Endodermal cell (in vitro differentiated cells): ENCODE results near the gene TMEM86B. TPM values are rescaled to one million over a fixed set of nuclear protein-coding genes. Genes with fewer than 3 reads are reported as not detected.

Experiments
- DNase-seq: peaks from one replicate; pipeline ENCODE4 v3.0.0-alpha.2; 2017
- H3K27ac ChIP-seq: 2 replicates; pipeline ENCODE4 v1.5.1; 2013; ENCODE audit warnings: mild to moderate bottlenecking, low read depth, low read length, moderate library complexity
- H3K27me3 ChIP-seq: 2 replicates; pipeline ENCODE4 v1.6.1; 2013; ENCODE audit warnings: mild to moderate bottlenecking, low read length, moderate library complexity; ENCODE audit not compliant: insufficient read depth, control insufficient read depth, poor library complexity, severe bottlenecking
- H3K36me3 ChIP-seq: 2 replicates; pipeline ENCODE4 v1.7.0; 2013; ENCODE audit warnings: mild to moderate bottlenecking, low read length, moderate library complexity; ENCODE audit not compliant: control insufficient read depth, insufficient read depth
- H3K4me1 ChIP-seq: one replicate; pipeline ENCODE4 v1.7.0; 2013; ENCODE audit warnings: low read length; ENCODE audit not compliant: control insufficient read depth, insufficient read depth
- H3K4me3 ChIP-seq: 2 replicates; pipeline ENCODE4 v1.5.1; 2013; ENCODE audit warnings: mild to moderate bottlenecking, low read length, moderate library complexity
- H3K9ac ChIP-seq: 2 replicates; pipeline ENCODE4 v1.6.1; 2013; ENCODE audit warnings: mild to moderate bottlenecking, low read length, moderate library complexity; ENCODE audit not compliant: poor library complexity, severe bottlenecking; ENCODE audit errors: extremely low read depth
- H3K9me3 ChIP-seq: 2 replicates; pipeline ENCODE4 v1.6.1; 2013; ENCODE audit warnings: mild to moderate bottlenecking, low read length, moderate library complexity; ENCODE audit not compliant: control insufficient read depth
- H3K27ac Mint-ChIP-seq: 2 replicates; pipeline ENCODE4 v1.8.0; 2020; ENCODE audit warnings: mixed read lengths
- H3K27me3 Mint-ChIP-seq: 2 replicates; pipeline ENCODE4 v1.8.0; 2021; ENCODE audit warnings: mild to moderate bottlenecking, mixed read lengths; ENCODE audit not compliant: insufficient read depth
- H3K36me3 Mint-ChIP-seq: 2 replicates; pipeline ENCODE4 v1.8.0; 2020; ENCODE audit warnings: low read depth, mixed read lengths
- H3K4me1 Mint-ChIP-seq: 2 replicates; pipeline ENCODE4 v1.8.0; 2020; ENCODE audit warnings: mixed read lengths
- H3K4me3 Mint-ChIP-seq: 2 replicates; pipeline ENCODE4 v1.8.0; 2020; ENCODE audit warnings: mild to moderate bottlenecking, moderate library complexity, mixed read lengths
- H3K9me3 Mint-ChIP-seq: 2 replicates; pipeline ENCODE4 v1.8.0; 2020; ENCODE audit warnings: mild to moderate bottlenecking, mixed read lengths
- CTCF ChIP-seq: fragments of 200-600 bp; sonication (generic); conservative IDR thresholded peaks from 2 replicates; pipeline ENCODE4 v1.5.0; 2021; ENCODE audit warnings: antibody characterized with exemption, mild to moderate bottlenecking
- WGBS, 2 experiments: methylation state at CpG; one replicate each; pipeline versions ENCODE4 v1.1.5 to v1.1.7; 2013; ENCODE audit warnings: missing lambda C conversion rate in 2 of 2, mixed read lengths in 1 of 2; ENCODE audit not compliant: insufficient coverage in 1 of 2, insufficient read length in 1 of 2; 5-methylcytosine and 5-hydroxymethylcytosine counted together
- total RNA-seq, 2 donors: library from RNA; stranded (reverse); fragmentation: NEBNext Ultra II Directional in 1 of 2; extraction: Animal tissue kit (Norgen Biotek cat#: 25700) in 1 of 2; gene quantifications; 2 replicates in 1 of 2; 3 replicates in 1 of 2; pipeline ENCODE4 v1.2.1, GENCODE V29; 2021

The TMEM86B gene
- total RNA-seq, 2 donors from 2014 or later: 2.9 to 5.9 TPM

DNA sequence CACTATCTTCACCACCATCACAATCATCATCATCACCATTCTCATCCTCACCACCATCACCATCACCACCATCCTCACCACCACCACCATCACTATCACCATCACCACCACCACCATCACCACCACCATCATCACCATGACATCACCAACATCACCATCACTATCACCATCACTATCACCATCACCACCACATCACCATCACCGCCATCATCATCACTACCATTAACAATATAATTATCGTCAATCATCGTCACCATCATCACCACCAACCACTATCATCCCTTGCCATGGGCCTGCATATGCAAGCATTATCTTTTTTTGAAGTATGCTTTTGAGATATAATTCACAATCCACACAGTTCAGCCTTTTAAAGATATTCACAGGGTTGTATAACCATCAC, 37.8 kb upstream of the TMEM86B start:
- Histone ChIP-seq H3K27ac (no peak overlapping the region), H3K4me1 (no peaks in the 10 kb centered on the region), H3K9me3 (peaks cover 13% of the 10 kb centered on the region), H3K9ac (no peak overlapping the region), H3K4me3 (no peak overlapping the region), H3K27me3 (no peaks in the 10 kb centered on the region), H3K36me3 (peaks cover 3% of the 10 kb centered on the region)
- no peak for TF ChIP-seq CTCF
- Mint-ChIP-seq H3K4me3 (no peak overlapping the region), H3K27ac (no peak overlapping the region), H3K4me1 (peaks cover 9% of the 10 kb centered on the region), H3K36me3 (peaks cover 39% of the 10 kb centered on the region), H3K9me3 (peaks cover 10% of the 10 kb centered on the region), H3K27me3 (no peaks in the 10 kb centered on the region)
- WGBS, 2 experiments: 90 to 98% methylated on average over 3 of the region's 3 CpGs
- no peak for DNase-seq

GRCh38 chr19:55265723-55266386, 37.3 kb upstream of the TMEM86B start:
- Histone ChIP-seq H3K4me1 (no peaks in the 10 kb centered on the region), H3K4me3 (no peak overlapping the region), H3K27ac (no peak overlapping the region), H3K9me3 (peaks cover 13% of the 10 kb centered on the region), H3K36me3 (peaks cover 3% of the 10 kb centered on the region), H3K27me3 (no peaks in the 10 kb centered on the region), H3K9ac (no peak overlapping the region)
- no peak for TF ChIP-seq CTCF
- no peak overlapping the region for H3K27ac Mint-ChIP-seq
- H3K4me3 Mint-ChIP-seq: no peak overlapping the region
- 92 to 95% methylated on average over 5 to 11 of the region's 12 CpGs for WGBS, 2 experiments
- H3K36me3 Mint-ChIP-seq: peaks cover 35% of the 10 kb centered on the region
- no peaks in the 10 kb centered on the region for H3K27me3 Mint-ChIP-seq
- peaks cover 10% of the 10 kb centered on the region for H3K9me3 Mint-ChIP-seq
- no peak for DNase-seq
- peaks cover 9% of the 10 kb centered on the region for H3K4me1 Mint-ChIP-seq

- no peak overlapping the region for H3K27ac ChIP-seq
- H3K4me1 ChIP-seq: no peaks in the 10 kb centered on the region
- Mint-ChIP-seq H3K4me1 (peaks cover 2% of the 10 kb centered on the region), H3K9me3 (peaks cover 10% of the 10 kb centered on the region), H3K27ac (no peak overlapping the region), H3K36me3 (peaks cover 34% of the 10 kb centered on the region), H3K27me3 (no peaks in the 10 kb centered on the region), H3K4me3 (no peak overlapping the region)
- no peaks in the 10 kb centered on the region for H3K27me3 ChIP-seq
- no peak overlapping the region for H3K9ac ChIP-seq
- H3K9me3 ChIP-seq: peaks cover 13% of the 10 kb centered on the region
- no peak for DNase-seq
- peaks cover 3% of the 10 kb centered on the region for H3K36me3 ChIP-seq
- no peak overlapping the region for H3K4me3 ChIP-seq
- TF ChIP-seq CTCF: no peak
- 90 to 93% methylated on average over 3 to 16 of the region's 16 CpGs for WGBS, 2 experiments
Observed at GRCh38 chr19:55265173-55265572, 36.6 kb upstream of the TMEM86B start.
